ENCODE measurements around the gene VCPKMT. TPM values are rescaled to one million over a fixed set of nuclear protein-coding genes. Genes with fewer than 3 reads are reported as not detected.

The VCPKMT gene
- total RNA-seq, 2 experiments from 2014 or later: 6.6 to 10.4 TPM

DNA sequence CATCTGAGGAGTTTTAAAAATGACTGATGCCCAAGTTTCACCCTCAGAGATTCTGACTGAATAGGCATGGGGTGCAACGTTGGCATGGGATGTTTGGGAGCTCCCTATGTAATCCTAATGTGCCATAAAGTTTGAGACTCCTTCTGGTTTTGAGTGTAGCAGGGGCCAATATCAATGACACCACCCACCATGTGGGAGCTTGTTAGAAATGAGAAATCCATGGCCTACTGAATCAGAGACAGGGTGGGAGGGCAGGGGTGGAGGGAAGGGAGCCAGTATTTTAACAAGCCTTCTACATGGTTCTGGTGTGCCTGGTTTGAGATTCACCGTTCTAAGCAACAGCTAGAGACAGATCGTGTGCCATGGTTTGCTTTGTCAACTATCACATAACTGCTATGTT, 46.1 kb downstream of the VCPKMT start:
- intact Hi-C loops (cut with DNase I, micrococcal nuclease): loop anchor here in 1 of 2 experiments (1.0 kb wide), 1 partner anchor 13 kb away; no protein-coding TSS in a partner anchor
- CTCF ChIA-PET: interaction anchor here (1.3 to 2.2 kb wide), 4 partner anchors 10 to 208 kb away, joined by 3 to 14 read pairs (median 8); no protein-coding TSS in a partner anchor
- H3K4me1 Mint-ChIP-seq: peaks cover 68% of the 10 kb centered on the region
- DNase-seq (peak; percentile 63), ATAC-seq (peak; percentile 66)
- H3K9me3 Mint-ChIP-seq (ENCODE audit: low read depth): peaks cover 6% of the 10 kb centered on the region
- H3K27me3 Mint-ChIP-seq: no peaks in the 10 kb centered on the region
- POLR2A ChIA-PET: interaction anchor here (0.6 to 1.5 kb wide), 7 partner anchors 8 to 797 kb away, joined by 4 to 9 read pairs (median 4); no protein-coding TSS in a partner anchor
- H3K4me3 Mint-ChIP-seq: no peak overlapping the region
- H3K36me3 Mint-ChIP-seq (ENCODE audit: low read depth): peaks cover 26% of the 10 kb centered on the region
- peak overlapping the region; percentile 65 for H3K27ac Mint-ChIP-seq

DNA sequence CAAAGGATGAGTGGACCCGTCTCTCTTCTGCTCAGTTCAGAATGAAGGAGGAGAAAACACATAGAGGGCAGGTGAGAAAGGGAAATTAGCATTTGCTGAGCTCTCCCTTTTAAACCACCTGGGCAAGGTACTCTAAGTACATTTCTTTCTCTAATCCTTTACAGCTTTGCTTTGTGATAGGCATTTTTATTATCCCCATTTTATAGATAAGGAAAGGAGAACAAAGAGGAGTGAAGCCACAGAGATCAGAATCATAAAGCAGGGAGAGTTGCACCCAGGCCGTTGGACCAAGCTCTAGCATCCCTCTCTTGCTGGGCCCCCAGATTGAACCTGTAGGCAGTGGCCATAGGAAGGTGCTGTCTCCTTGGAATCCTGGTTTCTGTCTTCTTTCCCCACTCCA, 47.0 kb downstream of the VCPKMT start:
- DNase-seq: no peak
- no peak for ATAC-seq
- peaks cover 22% of the 10 kb centered on the region for H3K36me3 Mint-ChIP-seq (ENCODE audit: low read depth)
- no peak overlapping the region for H3K27ac Mint-ChIP-seq
- no peaks in the 10 kb centered on the region for H3K27me3 Mint-ChIP-seq
- H3K9me3 Mint-ChIP-seq (ENCODE audit: low read depth): peaks cover 4% of the 10 kb centered on the region
- ChIA-PET POLR2A (interaction anchor here (1.5 kb wide), 1 partner anchor 31 kb away, joined by 9 read pairs; no protein-coding TSS in a partner anchor), CTCF (interaction anchor here (2.0 to 2.2 kb wide), 2 partner anchors 12 to 31 kb away, joined by 9 to 14 read pairs; no protein-coding TSS in a partner anchor)
- H3K4me3 Mint-ChIP-seq: no peak overlapping the region
- peaks cover 74% of the 10 kb centered on the region for H3K4me1 Mint-ChIP-seq
- intact Hi-C loops (cut with DNase I, micrococcal nuclease): no loop called here

DNA sequence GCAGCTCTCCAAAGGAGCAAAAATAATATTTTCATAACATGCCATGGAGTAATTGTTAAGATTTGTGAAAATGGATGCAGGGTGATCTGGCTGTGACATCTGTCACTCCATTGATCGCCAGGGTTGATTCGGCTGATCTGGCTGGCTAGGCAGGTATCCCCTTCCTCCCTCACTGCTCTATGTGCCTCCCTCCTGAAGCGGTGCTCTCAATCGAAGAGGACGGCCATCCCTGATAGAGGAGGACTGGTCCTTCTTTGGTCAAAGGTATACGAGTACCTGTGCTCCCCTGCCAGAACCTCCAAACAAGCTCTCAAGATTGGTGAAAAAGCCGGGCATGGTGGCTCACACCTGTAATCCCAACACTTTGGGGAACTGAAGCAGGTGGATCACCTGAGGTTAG, 47.9 kb downstream of the VCPKMT start:
- Mint-ChIP-seq H3K4me3 (no peak overlapping the region), H3K4me1 (peaks cover 83% of the 10 kb centered on the region), H3K36me3 (ENCODE audit: low read depth) (peaks cover 20% of the 10 kb centered on the region), H3K9me3 (ENCODE audit: low read depth) (peaks cover 4% of the 10 kb centered on the region), H3K27me3 (no peaks in the 10 kb centered on the region), H3K27ac (no peak overlapping the region)
- intact Hi-C loops (cut with DNase I, micrococcal nuclease): no loop called here
- POLR2A ChIA-PET: interaction anchor here (1.7 kb wide), 1 partner anchor 30 kb away, joined by 9 read pairs; no protein-coding TSS in a partner anchor
- CTCF ChIA-PET: interaction anchor here (0.7 to 2.4 kb wide), 6 partner anchors 12 to 189 kb away, joined by 3 to 8 read pairs (median 4); no protein-coding TSS in a partner anchor
- ATAC-seq: no peak
- DNase-seq: no peak

DNA sequence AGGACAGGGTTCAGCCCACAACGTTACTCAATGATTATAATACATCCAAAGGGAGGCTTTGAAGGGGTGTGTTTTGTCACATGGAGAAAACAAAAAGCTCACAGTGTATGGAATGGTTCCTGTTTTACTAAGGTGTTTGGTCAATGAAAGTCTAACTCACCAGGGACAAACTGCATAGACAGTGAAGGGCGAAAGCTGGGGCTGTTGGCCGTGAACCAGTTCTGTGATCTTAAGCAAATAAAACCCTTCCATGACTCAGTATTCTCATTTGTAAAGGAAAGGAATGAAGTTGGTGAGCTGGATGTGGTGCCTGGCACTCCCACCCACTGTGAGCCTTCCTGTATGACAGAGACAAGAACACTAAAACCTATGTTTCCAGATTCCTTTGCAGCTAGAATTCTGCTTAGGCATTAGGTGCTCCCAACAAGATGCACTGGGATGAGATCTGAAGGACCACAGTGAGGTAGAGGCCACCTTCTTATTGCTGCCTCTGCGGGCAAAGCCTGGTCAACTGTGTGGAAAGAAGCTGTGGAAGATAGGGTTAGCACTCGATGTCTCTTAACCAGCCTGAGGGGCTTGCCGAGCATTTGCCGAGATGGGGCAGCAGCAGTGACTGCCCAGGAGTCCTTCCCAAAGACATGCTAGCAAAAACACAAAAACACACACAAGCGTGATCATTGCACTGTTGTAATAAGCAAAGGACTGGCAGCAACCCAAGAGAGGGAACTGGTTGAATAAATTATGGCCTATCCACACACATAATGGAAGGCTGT, 48.5 kb downstream of the VCPKMT start:
- DNase-seq: peak; percentile 48
- POLR2A ChIA-PET: interaction anchor here (0.7 to 1.7 kb wide), 3 partner anchors 16 to 42 kb away, joined by 4 to 9 read pairs (median 4); no protein-coding TSS in a partner anchor
- Mint-ChIP-seq H3K27ac (peak overlapping the region; percentile 64), H3K4me1 (peaks cover 87% of the 10 kb centered on the region), H3K36me3 (ENCODE audit: low read depth) (peaks cover 14% of the 10 kb centered on the region), H3K4me3 (no peak overlapping the region), H3K27me3 (no peaks in the 10 kb centered on the region), H3K9me3 (ENCODE audit: low read depth) (peaks cover 4% of the 10 kb centered on the region)
- peak; percentile 6 for ATAC-seq
- CTCF ChIA-PET: interaction anchor here (0.5 to 2.4 kb wide), 7 partner anchors 13 to 188 kb away, joined by 3 to 8 read pairs (median 3); no protein-coding TSS in a partner anchor
- intact Hi-C loops (cut with DNase I, micrococcal nuclease): no loop called here

DNA sequence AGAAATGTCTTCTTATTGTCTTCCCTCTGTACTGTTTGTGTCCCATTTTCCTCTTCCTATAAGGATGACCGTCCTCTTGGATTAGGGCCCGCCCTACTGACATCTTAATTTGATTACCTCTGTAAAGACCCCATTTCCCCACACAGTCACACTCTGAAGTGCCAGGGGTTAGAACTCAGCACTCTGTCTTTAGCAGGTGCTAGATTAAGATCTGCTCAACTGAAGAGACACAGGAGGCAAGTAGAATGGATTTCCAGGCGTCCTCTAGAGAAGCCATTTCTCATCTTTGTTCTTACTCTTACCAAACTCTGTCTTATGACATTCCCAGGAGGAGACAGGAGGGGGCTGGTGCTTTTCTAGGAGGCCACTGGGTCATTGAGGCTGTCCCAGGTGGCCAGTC, 50.8 kb downstream of the VCPKMT start:
- H3K36me3 Mint-ChIP-seq (ENCODE audit: low read depth): peaks cover 25% of the 10 kb centered on the region
- intact Hi-C loops (cut with DNase I, micrococcal nuclease): loop anchor here (1.0 kb wide), 2 partner anchors 18 to 62 kb away; no protein-coding TSS in a partner anchor
- ATAC-seq: no peak
- ChIA-PET POLR2A (no interaction called here), CTCF (no interaction called here)
- H3K27me3 Mint-ChIP-seq: no peaks in the 10 kb centered on the region
- no peak for DNase-seq
- peak overlapping the region; percentile 48 for H3K4me3 Mint-ChIP-seq
- peaks cover 4% of the 10 kb centered on the region for H3K9me3 Mint-ChIP-seq (ENCODE audit: low read depth)
- peaks cover 90% of the 10 kb centered on the region for H3K4me1 Mint-ChIP-seq
- peak overlapping the region; percentile 96 for H3K27ac Mint-ChIP-seq

DNA sequence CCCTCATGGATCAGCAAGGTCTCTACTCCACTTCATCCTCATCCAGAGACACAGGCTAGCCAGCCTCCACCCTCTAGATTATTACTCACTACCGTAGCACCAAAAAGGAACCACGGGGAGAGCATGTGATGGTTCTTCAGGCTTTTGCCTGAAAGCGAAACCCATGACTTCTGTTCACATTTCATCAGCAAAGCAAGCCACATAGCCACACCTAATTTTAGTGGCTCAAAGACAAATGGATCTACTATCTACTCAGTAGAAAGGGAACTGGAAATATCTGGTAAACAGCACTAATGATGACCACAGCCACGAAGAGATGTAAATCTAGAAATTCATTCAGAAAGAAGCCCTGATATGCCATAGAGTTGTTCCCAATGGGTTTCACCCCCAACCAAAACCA, 51.4 kb downstream of the VCPKMT start:
- Mint-ChIP-seq H3K27ac (peak overlapping the region; percentile 96), H3K27me3 (no peaks in the 10 kb centered on the region), H3K36me3 (ENCODE audit: low read depth) (peaks cover 25% of the 10 kb centered on the region), H3K4me3 (peak overlapping the region; percentile 48), H3K4me1 (peaks cover 90% of the 10 kb centered on the region), H3K9me3 (ENCODE audit: low read depth) (peaks cover 4% of the 10 kb centered on the region)
- DNase-seq (peak; percentile 80), ATAC-seq (peak; percentile 67)
- intact Hi-C loops (cut with DNase I, micrococcal nuclease): loop anchor here (1.0 kb wide), 2 partner anchors 18 to 62 kb away; no protein-coding TSS in a partner anchor
- ChIA-PET POLR2A (interaction anchor here (0.6 to 1.8 kb wide), 3 partner anchors 17 to 26 kb away, joined by 4 to 12 read pairs (median 8); no protein-coding TSS in a partner anchor), CTCF (interaction anchor here (1.2 to 3.8 kb wide), 4 partner anchors 27 to 213 kb away, joined by 3 to 29 read pairs (median 7); partner anchors contain the start of gene NEMF)

DNA sequence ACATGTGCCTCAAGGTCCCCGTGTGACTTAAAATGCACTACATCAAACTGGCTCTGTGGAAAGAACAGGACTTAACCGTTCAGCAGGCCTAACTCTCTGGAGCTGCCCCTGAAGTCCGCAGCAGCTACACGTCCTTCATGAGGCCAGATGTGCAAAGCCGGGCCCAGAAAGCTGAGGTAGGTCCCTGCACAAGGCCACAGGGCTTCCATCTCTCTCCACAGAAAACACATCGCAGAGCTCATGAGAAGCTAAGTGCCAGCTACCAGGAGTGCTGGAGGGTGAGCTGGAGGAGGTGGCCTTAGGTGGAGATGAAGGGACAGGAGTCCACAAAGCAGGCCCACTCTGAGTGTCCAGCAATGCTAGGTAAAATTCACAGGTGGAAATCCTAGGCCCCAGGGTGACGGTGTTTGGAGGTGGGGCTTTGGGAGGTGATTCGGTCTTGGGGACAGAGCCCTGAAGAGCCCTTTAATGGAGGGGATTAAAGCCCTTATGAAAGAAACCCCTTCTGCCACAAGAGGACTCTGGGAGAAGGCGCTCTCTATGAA, 52.4 kb downstream of the VCPKMT start:
- Mint-ChIP-seq H3K36me3 (ENCODE audit: low read depth) (peaks cover 25% of the 10 kb centered on the region), H3K27me3 (no peaks in the 10 kb centered on the region), H3K4me3 (no peak overlapping the region), H3K9me3 (ENCODE audit: low read depth) (peaks cover 4% of the 10 kb centered on the region), H3K27ac (peak overlapping the region; percentile 100), H3K4me1 (peaks cover 90% of the 10 kb centered on the region)
- ChIA-PET CTCF (interaction anchor here (0.7 to 3.8 kb wide), 6 partner anchors 17 to 212 kb away, joined by 3 to 29 read pairs (median 4); partner anchors contain the start of gene NEMF), POLR2A (interaction anchor here (0.7 to 4.3 kb wide), 4 partner anchors 19 to 62 kb away, joined by 3 to 24 read pairs (median 10); no protein-coding TSS in a partner anchor)
- DNase-seq (no peak), ATAC-seq (no peak)
- intact Hi-C loops (cut with DNase I, micrococcal nuclease): loop anchor here (2.0 kb wide), 3 partner anchors 41 to 169 kb away; no protein-coding TSS in a partner anchor

DNA sequence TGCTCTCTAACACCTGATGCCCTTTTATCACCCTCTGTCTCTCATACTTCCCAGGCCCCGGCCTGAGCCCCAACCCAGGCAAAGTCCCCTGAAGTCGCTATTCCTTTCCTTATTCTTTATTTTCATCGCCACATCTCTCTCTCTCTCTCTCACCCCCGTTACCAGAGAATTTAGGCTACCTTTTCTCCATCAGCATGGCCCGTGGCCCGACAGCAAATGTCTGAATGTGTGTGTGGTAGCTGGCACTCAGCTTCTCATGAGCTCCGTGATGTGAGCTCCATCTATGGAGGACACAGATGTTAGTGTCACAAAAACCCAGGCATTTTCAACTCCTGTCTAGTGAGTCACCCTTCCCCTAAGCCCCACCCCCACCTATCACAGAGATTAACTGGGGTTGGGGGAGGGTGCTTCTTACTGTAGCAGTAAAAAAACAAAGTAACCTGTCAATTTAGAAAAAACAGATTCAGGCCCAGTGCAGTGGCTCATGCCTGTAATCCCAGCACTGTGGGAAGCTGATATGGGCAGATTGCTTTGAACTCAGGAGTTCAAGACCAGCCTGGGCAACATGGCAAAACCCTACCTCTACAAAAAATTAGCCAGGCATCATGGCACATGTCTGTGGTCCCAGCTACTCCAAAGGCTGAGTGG, 53.8 kb downstream of the VCPKMT start:
- ATAC-seq (peak; percentile 79), DNase-seq (peak; percentile 89)
- Mint-ChIP-seq H3K36me3 (ENCODE audit: low read depth) (peaks cover 20% of the 10 kb centered on the region), H3K27me3 (no peaks in the 10 kb centered on the region), H3K4me1 (peaks cover 86% of the 10 kb centered on the region), H3K4me3 (peak overlapping the region; percentile 90), H3K27ac (peak overlapping the region; percentile 100), H3K9me3 (ENCODE audit: low read depth) (no peaks in the 10 kb centered on the region)
- CTCF ChIA-PET: interaction anchor here (0.9 to 3.8 kb wide), 13 partner anchors 16 to 210 kb away, joined by 3 to 29 read pairs (median 7); partner anchors contain the start of gene NEMF
- POLR2A ChIA-PET: interaction anchor here (0.6 to 4.3 kb wide), 20 partner anchors 9 to 274 kb away, joined by 3 to 53 read pairs (median 4); partner anchors contain the start of genes NEMF and VCPKMT
- intact Hi-C loops (cut with DNase I, micrococcal nuclease): loop anchor here (1.0 to 2.0 kb wide), 12 partner anchors 24 to 195 kb away; partner anchors contain the start of gene ARF6 (in 1 of the 2)

DNA sequence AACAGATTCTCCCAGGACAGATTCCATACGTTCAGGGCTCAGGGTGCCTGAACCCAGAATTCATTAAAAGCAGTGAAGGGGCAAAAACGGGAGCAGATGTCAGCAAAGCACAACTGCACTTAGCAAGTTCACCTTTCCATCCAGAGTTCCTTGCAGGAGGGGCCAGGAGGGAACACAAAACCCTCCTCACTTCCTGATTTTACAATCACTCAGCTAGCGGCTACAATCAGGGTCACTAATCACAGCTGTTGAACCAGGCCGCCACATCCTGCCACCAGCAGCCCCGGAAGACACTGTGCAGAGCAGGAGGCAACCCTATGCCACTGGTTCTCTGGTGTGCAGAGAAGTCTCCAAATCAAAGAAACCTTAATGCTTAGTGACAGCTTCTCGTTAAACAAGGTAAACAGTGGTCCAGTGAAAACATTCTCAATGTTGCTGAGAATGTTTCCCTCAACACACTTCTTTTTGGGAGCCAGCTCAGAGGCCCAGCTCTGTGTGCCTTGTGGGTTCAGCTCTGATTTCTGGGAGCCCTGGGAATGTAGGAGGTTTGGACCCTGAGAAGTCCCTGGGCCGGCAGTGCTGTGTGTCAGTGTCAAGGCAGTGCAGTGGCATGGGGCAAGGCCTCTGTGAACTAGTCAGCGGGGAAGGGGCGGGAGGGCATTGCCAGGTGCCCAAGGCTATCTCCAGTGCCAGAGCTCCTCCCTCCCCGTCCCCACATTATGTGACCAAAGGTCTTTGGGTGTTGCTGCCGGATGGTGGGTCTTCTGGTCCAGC, 54.5 kb downstream of the VCPKMT start:
- peak; percentile 48 for ATAC-seq
- ChIA-PET POLR2A (interaction anchor here (0.6 to 4.3 kb wide), 22 partner anchors 8 to 273 kb away, joined by 3 to 53 read pairs (median 4); partner anchors contain the start of genes NEMF and VCPKMT), CTCF (interaction anchor here (0.6 to 3.8 kb wide), 15 partner anchors 12 to 209 kb away, joined by 3 to 29 read pairs (median 5); partner anchors contain the start of gene NEMF)
- Mint-ChIP-seq H3K27ac (peak overlapping the region; percentile 100), H3K9me3 (ENCODE audit: low read depth) (no peaks in the 10 kb centered on the region), H3K36me3 (ENCODE audit: low read depth) (peaks cover 16% of the 10 kb centered on the region), H3K27me3 (no peaks in the 10 kb centered on the region), H3K4me3 (peak overlapping the region; percentile 90), H3K4me1 (peaks cover 84% of the 10 kb centered on the region)
- peak; percentile 79 for DNase-seq
- intact Hi-C loops (cut with DNase I, micrococcal nuclease): loop anchor here (1.0 to 2.0 kb wide), 13 partner anchors 17 to 195 kb away; partner anchors contain the start of gene ARF6 (in 1 of the 2)
